Peyer's patch (tissue), 4 donors: ENCODE measurements around the gene EAF1.

Experiments
- CTCF ChIP-seq, 6 experiments: fragments of 450-650 bp in 4 of 6; fragments of 200-600 bp in 2 of 6; sonication (generic) in 1 of 6; IDR thresholded peaks; one replicate each; pipeline ENCODE4 v1.5.1; 2017 to 2019; ENCODE audit warnings: antibody characterized with exemption in 6 of 6, mild to moderate bottlenecking in 3 of 6, moderate library complexity in 1 of 6
- POLR2A ChIP-seq, 2 donors: fragments of 450-650 bp; IDR thresholded peaks; one replicate each; pipeline ENCODE4 v1.5.1; 2017; ENCODE audit warnings: antibody characterized with exemption in 2 of 2, mild to moderate bottlenecking in 2 of 2, moderate library complexity in 2 of 2

- no peak for TF ChIP-seq CTCF (IDR thresholded peaks at IDR 0.05)
- no peak for TF ChIP-seq POLR2A (IDR thresholded peaks at IDR 0.05)
These were observed 25.6 kb downstream of the EAF1 start for GRCh38 chr3:15452961-15453360.
